Gastrocnemius medialis (tissue), 4 donors: ENCODE results near the gene UBLCP1. TPM values are rescaled to one million over a fixed set of nuclear protein-coding genes. Genes with fewer than 3 reads are reported as not detected.

Experiments
- ATAC-seq, 2 donors: fragments of 150-250 bp; one replicate each; pipeline ENCODE4 v1.9.1; 2016
- DNase-seq, 2 donors: peaks; one replicate each; pipeline ENCODE4 v3.0.0-alpha.2; 2019
- H3K27ac ChIP-seq, 4 donors: fragments of 200-600 bp; sonication (generic); 1 replicate in 1 of 4; 2 replicates in 3 of 4; pipeline ENCODE4 v1.5.1; 2016 to 2018; ENCODE audit warnings: mild to moderate bottlenecking in 2 of 4, moderate library complexity in 1 of 4
- H3K27me3 ChIP-seq, 3 donors: fragments of 200-600 bp; sonication (generic) in 2 of 3; 1 replicate in 1 of 3; 2 replicates in 2 of 3; pipeline versions ENCODE4 v1.5.1 to v1.6.0; 2016 to 2019; ENCODE audit warnings: mild to moderate bottlenecking in 1 of 3, moderate library complexity in 1 of 3
- H3K36me3 ChIP-seq, 2 donors: fragments of 200-600 bp; sonication (generic) in 1 of 2; one replicate each; pipeline ENCODE4 v1.5.1; 2017 to 2018
- H3K4me1 ChIP-seq, 2 donors: fragments of 200-600 bp; sonication (generic) in 1 of 2; one replicate each; pipeline ENCODE4 v1.5.1; 2016 to 2017; ENCODE audit warnings: mild to moderate bottlenecking in 2 of 2
- H3K4me3 ChIP-seq, 4 donors: fragments of 200-600 bp; sonication (generic) in 3 of 4; 1 replicate in 1 of 4; 2 replicates in 3 of 4; pipeline ENCODE4 v1.5.1; 2016 to 2019; ENCODE audit warnings: mild to moderate bottlenecking in 2 of 4
- H3K9me3 ChIP-seq, 3 donors: fragments of 200-600 bp; sonication (generic) in 2 of 3; 1 replicate in 1 of 3; 2 replicates in 2 of 3; pipeline ENCODE4 v1.5.1; 2016 to 2019
- POLR2A ChIP-seq, 2 donors: fragments of 450-650 bp; IDR thresholded peaks; one replicate each; pipeline ENCODE4 v1.6.1; 2017; ENCODE audit warnings: antibody characterized with exemption in 2 of 2, mild to moderate bottlenecking in 2 of 2, moderate library complexity in 2 of 2
- in situ Hi-C, 4 donors: fragments of 200-750 bp; cut with MboI; loops; one replicate each; pipeline versions ENCODE4 v1.15.0 to v1.8.0; 2017; ENCODE audit warnings: low sequenced_read_pairs in 4 of 4
- intact Hi-C: fragments of 100-400 bp; cut with DNase I; formaldehyde crosslinking; loops from one replicate; pipeline ENCODE4 v1.15.1; 2023; ENCODE audit warnings: low total_unique reads
- total RNA-seq, 4 donors: library from RNA; depleted of rRNA; stranded (reverse); fragments of >200 nt; gene quantifications; one replicate each; pipeline versions ENCODE4 v1.1.0 to v1.2.3, GENCODE V29; 2016
- TF ChIP-seq, protein P1 (sequence below), 5 experiments: fragments of 450-650 bp in 3 of 5; fragments of 200-600 bp in 2 of 5; sonication (generic) in 2 of 5; IDR thresholded peaks in 4 of 5; conservative IDR thresholded peaks in 1 of 5; 1 replicate in 4 of 5; 2 replicates in 1 of 5; pipeline ENCODE4 v1.5.1; 2016 to 2019; ENCODE audit warnings: antibody characterized with exemption in 5 of 5, mild to moderate bottlenecking in 3 of 5, moderate library complexity in 3 of 5

Gene UBLCP1, protein sequence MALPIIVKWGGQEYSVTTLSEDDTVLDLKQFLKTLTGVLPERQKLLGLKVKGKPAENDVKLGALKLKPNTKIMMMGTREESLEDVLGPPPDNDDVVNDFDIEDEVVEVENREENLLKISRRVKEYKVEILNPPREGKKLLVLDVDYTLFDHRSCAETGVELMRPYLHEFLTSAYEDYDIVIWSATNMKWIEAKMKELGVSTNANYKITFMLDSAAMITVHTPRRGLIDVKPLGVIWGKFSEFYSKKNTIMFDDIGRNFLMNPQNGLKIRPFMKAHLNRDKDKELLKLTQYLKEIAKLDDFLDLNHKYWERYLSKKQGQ
- total RNA-seq: 10 to 100 TPM; 11.1 to 16.0 (median 14.3) TPM

DNA sequence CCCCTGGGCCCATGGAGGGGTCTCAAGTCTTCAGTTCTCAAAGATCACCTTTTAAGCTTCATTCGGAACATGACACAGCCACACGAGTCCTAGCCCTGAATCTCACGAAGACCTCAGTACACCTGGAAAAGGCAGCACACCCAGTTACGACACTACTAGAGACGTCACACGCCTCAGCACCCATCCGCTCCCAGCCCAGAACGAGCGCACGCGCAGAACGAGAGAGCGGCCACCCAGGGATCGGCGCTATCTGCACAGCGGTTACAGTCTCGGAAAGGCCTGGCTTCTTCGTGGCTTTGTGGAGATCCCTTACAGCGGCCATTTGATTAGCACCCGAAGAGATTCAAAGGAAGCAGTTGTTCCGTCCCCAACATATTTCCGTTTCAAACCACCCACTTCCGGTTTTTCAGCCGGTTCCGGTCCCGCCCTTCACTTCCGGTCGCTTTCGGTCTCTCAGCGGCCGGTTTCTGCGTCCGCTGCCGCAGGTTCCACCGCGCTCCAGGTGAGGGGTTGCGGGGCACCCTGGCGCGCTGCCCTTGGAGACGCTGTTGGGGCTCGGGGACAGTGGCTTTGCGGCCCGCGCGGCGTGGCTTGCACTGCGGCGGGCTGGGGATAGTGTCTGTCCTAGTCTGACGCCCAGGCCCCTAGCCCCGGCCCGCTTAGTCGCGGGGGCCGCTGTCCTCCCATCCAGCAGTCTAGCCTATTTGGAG lies at the start of gene UBLCP1:
Gene UBLCP1 (plus strand): TSS at position 432 of the 710 bp plus-strand sequence. CDS start 5,626 bp downstream, outside the sequence.
- Histone ChIP-seq H3K27ac (peak within 1 kb of the TSS; percentile 89 to 94 (median 90)), H3K9me3 (no peaks in the 10 kb centered on the region), H3K27me3 (peaks cover 0 to 4% (median 0%) of the 10 kb centered on the region in 3 donors), H3K4me1 (peaks cover 19 to 20% of the 10 kb centered on the region in 2 donors), H3K36me3 (no peaks in the 10 kb centered on the region), H3K4me3 (peak within 1 kb of the TSS; percentile 84 to 99 (median 92))
- in situ Hi-C loops: loop anchor here in 3 of 4 donors (5.0 to 25.0 kb wide), 4 partner anchors 56 to 108 kb away; partner anchors contain the start of gene RNF145 (in 1 of the 3)
- intact Hi-C loops: loop anchor here (1.0 to 2.0 kb wide), 3 partner anchors 54 to 746 kb away; partner anchors contain the start of genes RNF145 and TTC1
- ATAC-seq: peak; percentile 97 to 98
- peak; percentile 61 to 68 for DNase-seq
- peak in 1 of 2 donors; percentile 48 for TF ChIP-seq POLR2A (IDR thresholded peaks at IDR 0.05)
- TF ChIP-seq, protein P1, sequence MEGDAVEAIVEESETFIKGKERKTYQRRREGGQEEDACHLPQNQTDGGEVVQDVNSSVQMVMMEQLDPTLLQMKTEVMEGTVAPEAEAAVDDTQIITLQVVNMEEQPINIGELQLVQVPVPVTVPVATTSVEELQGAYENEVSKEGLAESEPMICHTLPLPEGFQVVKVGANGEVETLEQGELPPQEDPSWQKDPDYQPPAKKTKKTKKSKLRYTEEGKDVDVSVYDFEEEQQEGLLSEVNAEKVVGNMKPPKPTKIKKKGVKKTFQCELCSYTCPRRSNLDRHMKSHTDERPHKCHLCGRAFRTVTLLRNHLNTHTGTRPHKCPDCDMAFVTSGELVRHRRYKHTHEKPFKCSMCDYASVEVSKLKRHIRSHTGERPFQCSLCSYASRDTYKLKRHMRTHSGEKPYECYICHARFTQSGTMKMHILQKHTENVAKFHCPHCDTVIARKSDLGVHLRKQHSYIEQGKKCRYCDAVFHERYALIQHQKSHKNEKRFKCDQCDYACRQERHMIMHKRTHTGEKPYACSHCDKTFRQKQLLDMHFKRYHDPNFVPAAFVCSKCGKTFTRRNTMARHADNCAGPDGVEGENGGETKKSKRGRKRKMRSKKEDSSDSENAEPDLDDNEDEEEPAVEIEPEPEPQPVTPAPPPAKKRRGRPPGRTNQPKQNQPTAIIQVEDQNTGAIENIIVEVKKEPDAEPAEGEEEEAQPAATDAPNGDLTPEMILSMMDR (IDR thresholded peaks at IDR 0.05 in 4 of 5, conservative IDR thresholded peaks at IDR 0.05 in 1 of 5): no peak

DNA sequence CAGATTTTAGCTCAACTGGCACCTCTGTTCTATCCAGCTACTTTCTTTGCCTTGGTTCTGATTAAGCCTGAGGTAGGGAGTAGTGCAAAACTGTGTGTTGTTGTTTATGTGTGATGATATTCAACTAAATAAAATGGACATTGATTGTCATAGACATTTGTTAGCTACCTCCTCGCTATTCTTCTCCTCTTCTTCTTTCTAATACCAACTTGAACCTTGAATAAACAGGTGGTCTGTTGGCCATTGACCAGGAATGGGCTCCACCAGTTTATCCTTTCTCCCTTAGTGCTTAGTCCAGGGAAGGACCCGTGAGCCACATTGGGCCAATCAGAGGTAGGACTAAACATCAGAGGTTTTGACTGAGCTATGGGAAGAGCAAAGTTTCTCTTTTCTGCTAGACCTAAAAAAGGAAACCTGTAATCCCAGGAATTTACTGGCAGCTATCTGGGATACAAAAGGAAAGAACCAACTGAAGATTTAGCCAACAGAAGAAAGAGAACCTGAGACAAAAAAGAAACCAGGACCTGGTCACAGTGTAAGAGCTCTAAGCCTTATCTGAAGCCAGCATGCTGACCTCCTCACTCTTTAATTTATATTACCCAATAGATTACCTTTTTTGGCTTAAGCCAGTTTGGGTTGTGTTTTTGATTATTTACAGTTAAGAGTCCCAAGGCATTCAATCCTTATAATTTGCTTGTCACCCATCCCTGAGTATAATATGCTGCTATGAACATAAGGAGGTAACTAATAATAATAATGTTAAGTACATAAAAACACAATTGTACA lies 48.4 kb upstream of the UBLCP1 start:
- intact Hi-C loops (no loop called here), in situ Hi-C loops (no loop called here)
- no peak overlapping the region for H3K4me3 ChIP-seq
- no peaks in the 10 kb centered on the region for H3K9me3 ChIP-seq
- TF ChIP-seq, protein P1 (IDR thresholded peaks at IDR 0.05 in 4 of 5, conservative IDR thresholded peaks at IDR 0.05 in 1 of 5): no peak
- no peak for TF ChIP-seq POLR2A (IDR thresholded peaks at IDR 0.05)
- H3K27ac ChIP-seq: no peak overlapping the region
- H3K36me3 ChIP-seq: no peaks in the 10 kb centered on the region
- peaks cover 0 to 4% of the 10 kb centered on the region in 2 donors for H3K4me1 ChIP-seq
- DNase-seq (no peak), ATAC-seq (no peak)
- H3K27me3 ChIP-seq: no peaks in the 10 kb centered on the region

DNA sequence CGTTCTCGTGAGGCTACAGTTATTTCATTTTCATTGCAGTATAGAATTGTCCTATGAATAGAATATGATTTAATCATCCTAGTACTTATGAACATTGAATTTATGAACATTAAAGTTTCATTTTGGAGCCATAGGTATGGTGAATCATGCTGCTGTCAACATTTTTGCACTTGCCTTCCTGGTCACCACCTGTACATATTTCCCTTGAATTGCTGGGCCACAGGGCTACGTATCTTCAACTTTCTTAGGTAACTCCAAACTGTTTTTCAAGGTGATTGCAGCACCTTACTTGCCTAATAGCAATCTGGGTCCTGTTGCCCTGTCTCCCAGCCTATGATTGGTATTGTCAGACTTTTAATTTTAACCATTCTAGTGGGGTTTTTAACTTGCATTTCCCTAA lies 47.2 kb upstream of the UBLCP1 start:
- H3K27ac ChIP-seq: no peak overlapping the region
- H3K4me3 ChIP-seq: no peak overlapping the region
- no peak for ATAC-seq
- in situ Hi-C loops: no loop called here
- TF ChIP-seq, protein P1 (IDR thresholded peaks at IDR 0.05 in 4 of 5, conservative IDR thresholded peaks at IDR 0.05 in 1 of 5): no peak
- TF ChIP-seq POLR2A (IDR thresholded peaks at IDR 0.05): no peak
- H3K27me3 ChIP-seq: no peaks in the 10 kb centered on the region
- intact Hi-C loops: no loop called here
- H3K9me3 ChIP-seq: no peaks in the 10 kb centered on the region
- no peak for DNase-seq
- H3K36me3 ChIP-seq: no peaks in the 10 kb centered on the region
- H3K4me1 ChIP-seq: no peaks in the 10 kb centered on the region

DNA sequence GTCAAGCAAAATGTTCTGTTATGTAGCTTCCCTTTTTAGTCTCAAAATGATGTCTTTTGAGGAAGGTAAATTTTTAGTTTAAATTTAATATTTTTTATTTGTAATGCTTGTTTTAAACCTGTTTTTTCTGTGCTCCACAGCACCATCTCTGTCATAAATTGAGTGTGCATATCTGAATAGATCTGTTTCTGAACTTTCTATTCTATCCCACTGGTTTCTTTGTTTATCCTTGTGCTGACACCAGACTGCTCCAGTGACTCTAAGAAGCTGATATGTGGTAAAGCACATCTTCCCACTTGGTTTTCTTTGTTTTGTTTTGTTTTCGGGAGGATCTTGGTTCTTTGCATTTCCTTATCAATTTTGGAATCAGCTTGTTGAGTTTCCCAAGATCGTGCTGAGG lies 46.6 kb upstream of the UBLCP1 start:
- H3K9me3 ChIP-seq: no peaks in the 10 kb centered on the region
- no peak for DNase-seq
- H3K4me3 ChIP-seq: no peak overlapping the region
- ATAC-seq: no peak
- in situ Hi-C loops (no loop called here), intact Hi-C loops (no loop called here)
- TF ChIP-seq, protein P1 (IDR thresholded peaks at IDR 0.05 in 4 of 5, conservative IDR thresholded peaks at IDR 0.05 in 1 of 5): no peak
- no peak for TF ChIP-seq POLR2A (IDR thresholded peaks at IDR 0.05)
- no peaks in the 10 kb centered on the region for H3K27me3 ChIP-seq
- no peak overlapping the region for H3K27ac ChIP-seq
- no peaks in the 10 kb centered on the region for H3K4me1 ChIP-seq
- H3K36me3 ChIP-seq: no peaks in the 10 kb centered on the region
